Activated CD4-positive, alpha-beta T cell treated with anti-CD3 and anti-CD28 coated beads, Interleukin-2, amount 50 U/mL, for 16 hours (primary cell): Measurements from ENCODE around the gene COL26A1.
"Not testable (repeated sequence)": the region's sequence is repeated elsewhere in the genome, so short reads cannot be mapped to it uniquely, and the experiment has no call there.

Experiments
- DNase-seq: peaks from one replicate; pipeline ENCODE4 v3.0.0-alpha.2; 2020

COL26A1 gene

DNA sequence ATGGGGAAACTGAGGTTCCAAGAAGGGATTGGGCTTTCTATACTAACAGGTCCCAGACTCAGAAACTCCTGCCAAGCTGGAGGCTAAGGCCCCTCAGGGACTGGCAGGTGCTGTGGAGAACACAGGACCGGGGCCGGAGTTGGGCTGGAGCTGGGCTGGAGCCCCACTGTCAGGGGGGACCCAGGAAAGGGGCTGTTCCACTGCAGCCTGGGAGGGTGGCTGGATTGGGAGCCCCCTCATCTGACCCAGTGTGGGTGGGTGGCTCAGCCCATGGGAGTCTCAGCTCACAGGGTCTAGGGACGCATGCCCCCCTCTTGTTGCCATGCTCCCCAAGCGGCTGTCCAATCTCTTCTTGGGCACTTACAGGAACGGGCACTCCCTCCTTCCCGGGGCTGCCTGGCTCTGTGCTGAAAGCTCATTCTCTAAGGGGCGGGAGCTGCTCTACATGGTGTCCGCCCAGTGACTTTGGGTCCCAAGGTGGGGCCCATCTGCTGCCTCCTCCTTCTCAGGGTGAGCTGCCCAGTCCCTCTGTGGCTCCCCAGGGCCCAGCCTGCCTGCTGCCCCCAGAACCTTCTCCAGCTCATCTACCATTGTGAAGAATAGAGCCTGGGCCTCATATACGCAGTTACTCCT is 139.9 kb downstream of the COL26A1 start:
- no peak for DNase-seq

DNA sequence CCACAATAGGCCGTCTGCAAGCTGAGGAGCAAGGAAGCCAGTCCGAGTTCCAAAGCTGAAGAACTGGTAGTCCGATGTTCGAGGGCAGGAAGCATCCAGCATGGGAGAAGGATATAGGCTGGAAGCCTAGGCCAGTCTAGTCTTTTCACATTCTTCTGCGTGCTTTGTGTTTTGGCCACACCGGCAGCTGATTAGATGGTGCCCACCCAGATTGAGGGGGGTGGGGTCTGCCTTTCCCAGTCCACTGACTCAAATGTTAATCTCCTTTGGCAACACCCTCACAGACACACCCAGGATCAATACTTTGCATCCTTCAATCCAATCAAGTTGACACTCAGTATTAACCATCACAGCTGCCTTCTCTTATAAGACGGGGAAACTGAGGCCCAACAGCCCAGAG is 142.8 kb downstream of the COL26A1 start:
- not testable (repeated sequence) for DNase-seq

DNA sequence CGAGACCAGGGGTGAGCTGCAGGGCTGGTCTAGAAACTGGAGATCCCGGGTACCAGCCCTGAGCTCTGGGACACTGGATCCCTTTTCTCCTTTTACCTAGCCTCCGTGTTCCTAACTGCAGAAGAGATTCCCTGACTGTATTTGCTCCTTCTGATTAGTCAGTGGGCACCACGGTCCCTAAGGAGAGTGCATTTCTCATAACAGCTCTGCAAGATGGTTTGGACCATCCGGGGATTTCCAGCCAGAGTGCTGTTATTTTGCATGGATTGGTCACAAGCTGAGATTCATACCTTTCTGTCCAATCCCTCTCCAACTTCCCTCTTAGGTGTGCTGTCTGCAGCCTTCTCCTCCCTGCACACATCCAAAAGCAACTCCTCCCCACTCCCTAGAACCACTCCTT is 143.9 kb downstream of the COL26A1 start:
- no peak for DNase-seq

DNA sequence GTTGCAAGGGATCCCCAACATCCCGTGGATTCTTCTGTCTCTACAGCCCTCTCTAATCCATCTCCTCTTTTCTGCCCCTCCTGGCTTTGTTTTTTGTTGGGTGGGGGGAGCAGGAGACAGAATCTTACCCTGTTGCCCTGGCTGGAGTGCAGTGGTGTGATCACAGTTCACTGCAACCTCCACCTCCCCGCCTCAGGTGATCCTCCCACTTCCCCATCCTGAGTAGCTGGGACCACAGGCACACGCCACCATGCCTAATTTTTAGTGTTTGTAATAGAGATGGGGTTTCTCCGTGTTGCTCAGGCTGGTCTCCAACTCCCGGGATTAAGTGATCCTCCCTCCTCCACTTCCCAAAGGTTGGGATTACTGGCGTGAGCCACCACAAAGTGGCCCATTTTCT is 144.7 kb downstream of the COL26A1 start:
- no peak for DNase-seq

DNA sequence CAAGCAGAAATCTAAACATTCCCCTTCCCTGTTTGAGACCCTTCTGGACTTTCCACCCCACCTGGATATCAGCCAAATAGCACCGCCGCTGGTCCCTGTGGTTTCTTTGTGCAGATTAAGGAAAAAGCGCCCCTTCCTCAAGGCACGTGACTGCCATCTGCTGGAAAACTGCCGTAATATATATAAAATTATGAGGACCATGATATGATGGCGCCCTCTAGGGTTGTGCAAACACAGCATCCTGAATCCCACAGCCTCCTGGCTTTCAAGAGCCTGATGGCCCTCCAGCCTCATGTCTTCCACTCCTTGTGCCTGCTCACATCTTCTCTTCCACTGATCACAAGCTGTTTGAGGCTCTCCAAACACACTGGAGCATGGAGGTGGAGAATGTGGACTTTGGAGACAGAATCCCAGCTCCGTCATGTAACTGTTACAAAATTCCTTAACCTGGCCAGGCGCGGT is 145.1 kb downstream of the COL26A1 start:
- DNase-seq, result peak; percentile 68

DNA sequence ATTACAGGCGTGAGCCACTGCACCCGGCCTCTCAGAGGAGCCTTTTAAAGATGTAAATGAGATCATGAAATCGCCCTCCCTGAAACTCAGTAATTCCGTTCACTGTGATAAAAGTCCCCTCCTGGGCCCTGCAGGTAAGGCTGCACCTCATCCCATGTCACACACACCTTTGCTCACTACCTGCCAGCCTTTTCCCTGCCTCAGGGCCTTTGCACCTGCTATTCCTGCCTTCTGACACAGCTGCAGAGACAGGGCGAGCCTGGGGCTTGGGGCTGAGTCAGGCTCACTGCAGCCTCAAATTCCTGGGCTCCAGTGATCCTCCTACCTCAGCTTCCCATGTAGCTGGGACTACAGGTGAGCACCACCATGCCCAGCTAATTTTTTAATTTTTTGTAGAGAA is 147.6 kb downstream of the COL26A1 start:
- DNase-seq, result no peak

DNA sequence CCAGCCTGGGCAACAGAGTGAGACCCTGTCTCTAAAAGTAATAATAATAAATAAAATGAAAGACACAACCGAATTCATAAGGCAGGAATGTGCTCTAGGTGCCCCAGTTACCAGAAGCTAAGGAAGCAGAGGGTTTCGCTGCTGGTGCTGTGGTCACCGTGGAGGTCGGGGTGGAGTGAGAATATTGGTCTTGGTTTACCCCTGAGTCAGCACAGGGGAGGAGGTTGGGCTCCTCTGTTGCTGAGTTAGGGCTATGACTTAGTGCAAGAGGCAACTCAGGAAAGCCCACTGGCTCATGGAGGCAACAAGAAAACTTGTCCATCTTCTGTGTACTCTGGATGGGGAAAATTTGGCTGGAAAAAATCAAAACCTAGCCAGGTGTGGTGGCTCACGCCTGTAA is 149.3 kb downstream of the COL26A1 start:
- DNase-seq, result no peak

DNA sequence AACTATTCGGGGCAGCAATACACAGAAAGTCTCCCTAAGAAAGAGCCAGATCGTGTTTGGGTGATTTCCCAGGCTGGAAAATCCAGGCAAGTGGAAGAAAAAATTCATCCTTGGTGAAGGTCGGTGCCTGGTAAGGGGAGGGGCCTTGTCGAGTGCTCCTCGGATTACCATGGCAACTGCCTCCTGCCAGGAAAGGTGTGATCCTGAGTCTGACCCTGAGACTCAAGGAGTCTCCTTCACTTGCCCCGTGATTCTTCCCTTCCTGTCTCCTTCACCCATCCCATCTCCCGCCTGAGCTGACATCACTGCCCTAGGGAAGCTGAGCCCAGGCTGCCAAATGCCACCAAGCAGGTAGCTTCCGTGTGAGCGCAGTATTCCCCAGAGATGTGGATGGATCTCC is 154.2 kb downstream of the COL26A1 start:
- no peak for DNase-seq

DNA sequence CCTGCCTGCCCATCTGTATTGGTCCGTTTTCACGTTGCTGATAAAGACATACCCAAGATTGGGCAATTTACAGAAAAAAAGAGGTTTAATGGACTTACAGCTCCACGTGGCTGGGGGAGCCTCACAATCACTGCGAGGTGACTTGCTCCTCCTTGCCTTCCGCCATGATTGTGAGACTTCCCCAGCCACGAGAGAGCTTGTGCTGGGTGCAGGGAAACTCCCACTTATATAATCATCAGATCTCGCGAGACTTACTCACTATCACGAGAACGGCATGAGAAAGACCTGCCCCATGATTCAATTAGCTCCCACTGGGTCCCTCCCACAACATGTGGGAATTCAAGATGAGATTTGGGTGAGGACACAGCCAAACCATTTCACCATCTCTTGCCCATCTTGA is 154.6 kb downstream of the COL26A1 start:
- DNase-seq, result no peak

DNA sequence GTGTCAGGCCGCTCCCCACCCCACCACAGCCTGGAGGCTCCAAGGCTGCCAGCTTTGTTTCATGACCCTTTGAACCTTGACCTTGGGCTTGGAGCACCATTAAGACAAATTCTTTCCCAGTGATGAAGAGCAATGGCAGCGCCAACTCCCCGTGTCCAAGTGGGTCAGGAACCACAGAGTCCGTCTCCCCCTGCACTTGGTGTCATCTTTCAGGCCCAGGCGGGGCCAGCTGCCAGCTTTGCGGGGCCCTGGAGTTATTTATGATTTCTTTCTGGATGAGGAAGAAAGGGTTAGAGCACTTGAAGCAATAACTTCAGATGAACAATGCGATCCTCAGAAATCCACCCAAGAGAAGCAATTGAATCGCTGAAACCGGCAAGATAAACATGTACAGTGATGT is 155.7 kb downstream of the COL26A1 start:
- no peak for DNase-seq

DNA sequence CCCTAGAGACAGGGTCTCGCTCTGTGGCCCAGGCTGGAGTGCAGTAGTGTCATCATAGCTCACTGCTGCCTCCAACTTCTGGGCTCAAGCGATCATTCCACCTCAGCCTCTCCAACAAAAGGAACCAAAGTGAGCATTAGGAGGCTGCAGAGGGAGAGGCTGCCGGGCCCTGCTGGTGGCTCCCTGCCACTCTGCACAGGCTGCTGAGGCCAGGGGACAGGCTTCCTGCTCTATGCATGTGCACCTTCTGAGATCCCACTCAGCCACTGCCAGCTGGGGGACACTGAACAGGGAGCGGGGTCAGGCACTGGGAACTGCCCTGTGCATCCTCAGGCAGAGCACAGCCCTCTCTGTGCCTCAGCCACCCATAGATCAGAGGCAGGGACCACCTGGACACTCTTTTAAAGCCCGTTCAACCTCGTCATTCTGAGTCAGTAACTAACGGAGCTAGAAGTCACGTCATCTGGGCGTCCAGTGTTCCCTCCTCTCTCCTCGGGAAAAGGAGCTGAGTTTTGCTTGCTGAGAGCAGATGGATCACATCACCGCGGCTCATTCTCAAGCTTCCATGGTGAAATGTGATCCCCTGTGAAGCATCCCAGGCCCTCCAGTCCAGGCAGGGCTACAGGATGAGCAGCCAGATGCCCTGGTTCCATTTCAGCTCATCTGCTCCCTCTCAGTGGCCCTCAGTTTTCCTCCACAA is 156.8 kb downstream of the COL26A1 start:
- no peak for DNase-seq

DNA sequence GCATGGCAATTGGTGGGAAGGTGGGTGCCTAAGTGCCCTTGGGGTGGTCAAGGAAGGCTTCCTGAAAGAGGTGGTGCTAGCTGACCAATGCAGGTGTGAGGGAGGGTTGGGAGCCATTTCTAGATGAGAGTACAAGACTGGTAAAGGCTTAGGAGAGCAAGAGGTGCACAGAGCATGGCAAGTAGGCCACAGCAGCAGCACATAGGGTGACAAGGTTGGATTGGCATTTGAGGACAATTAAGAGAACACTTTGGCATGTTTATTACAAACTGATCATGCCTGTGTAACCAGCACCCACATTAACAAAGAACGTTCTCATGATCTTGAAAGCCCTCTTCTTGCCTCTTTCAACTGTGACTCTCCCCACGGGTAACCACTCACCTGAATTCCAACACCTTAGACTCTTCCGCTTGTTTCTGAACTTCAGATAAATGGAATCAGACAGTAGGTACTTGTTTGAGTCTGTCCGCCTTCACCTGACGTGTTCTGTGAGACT is 158.8 kb downstream of the COL26A1 start:
- no peak for DNase-seq

DNA sequence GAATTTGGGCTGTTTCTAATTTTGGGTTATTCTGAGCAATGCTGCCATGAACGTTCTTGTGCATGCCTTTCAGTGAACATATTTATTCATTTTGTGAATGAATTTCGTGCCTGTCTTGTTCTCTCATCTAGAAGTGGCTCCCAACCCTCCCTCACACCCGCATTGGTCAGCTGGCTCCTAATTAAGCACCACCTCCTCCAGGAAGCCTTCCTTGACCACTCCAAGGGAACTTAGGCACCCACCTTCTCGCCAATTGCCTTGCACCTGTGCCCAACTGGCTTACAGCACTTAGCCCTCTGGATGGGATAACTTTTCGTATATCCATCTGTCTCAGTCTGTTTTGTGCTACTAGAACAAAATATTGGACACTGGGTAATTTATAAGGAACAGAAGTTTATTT is 159.3 kb downstream of the COL26A1 start:
- DNase-seq, result no peak

DNA sequence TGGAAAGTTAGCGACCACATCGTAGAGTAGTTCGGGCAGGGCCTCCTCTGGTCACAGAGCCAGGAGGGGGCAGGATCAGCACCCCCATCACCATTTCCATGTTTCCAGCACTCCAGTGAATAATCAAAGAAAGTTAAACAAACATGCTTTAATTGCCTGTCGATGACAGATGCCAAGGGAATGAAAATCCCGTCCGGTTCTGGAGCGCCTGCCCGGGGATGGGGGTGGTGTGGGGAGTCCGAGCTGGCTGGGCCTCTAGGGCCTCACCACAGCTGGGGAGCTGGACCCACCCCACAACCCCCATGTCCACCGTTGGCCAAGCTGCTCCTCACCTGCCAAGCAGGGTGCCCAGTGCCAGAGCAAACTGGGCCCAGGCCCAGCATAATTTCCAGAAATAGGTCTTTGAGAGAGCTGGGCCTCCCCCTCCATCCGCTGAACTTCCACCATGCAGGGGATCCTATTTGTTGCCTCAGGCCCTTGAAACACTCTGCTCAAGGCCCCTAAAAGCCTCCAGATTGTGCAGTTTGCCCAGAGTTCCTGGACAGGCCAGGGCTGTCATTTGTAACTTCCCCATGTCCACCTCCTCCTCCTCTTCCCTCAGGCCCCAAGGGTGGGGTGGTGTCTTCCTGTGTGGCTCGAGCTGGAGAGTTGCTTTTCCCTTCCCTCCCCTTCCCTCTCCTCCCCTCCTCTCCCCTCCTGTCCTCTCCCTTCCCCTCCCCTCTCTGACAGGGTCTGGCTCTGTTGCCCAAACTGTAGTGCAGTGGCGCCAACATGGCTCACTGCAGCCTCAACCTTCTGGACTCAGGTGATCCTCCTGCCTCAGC is 165.4 kb downstream of the COL26A1 start:
- DNase-seq, result no peak

DNA sequence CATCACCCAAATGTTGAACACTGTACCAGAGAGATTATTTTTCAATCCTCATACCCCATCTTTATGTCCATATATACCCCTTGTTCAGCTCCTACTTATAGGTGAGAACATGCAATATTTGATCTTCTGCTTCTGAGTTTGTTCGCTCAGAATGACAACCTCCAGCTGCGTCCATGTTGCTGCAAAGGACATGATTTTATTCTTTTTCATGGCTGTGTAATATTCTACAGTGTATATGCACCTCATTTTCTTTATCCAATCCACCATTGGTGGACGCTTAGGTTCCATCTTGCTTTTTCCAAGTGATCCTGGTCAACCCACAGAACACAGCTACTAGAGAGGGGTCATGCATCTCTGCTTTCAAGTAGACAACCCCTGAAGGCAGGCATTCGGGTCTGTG is 166.9 kb downstream of the COL26A1 start:
- no peak for DNase-seq

DNA sequence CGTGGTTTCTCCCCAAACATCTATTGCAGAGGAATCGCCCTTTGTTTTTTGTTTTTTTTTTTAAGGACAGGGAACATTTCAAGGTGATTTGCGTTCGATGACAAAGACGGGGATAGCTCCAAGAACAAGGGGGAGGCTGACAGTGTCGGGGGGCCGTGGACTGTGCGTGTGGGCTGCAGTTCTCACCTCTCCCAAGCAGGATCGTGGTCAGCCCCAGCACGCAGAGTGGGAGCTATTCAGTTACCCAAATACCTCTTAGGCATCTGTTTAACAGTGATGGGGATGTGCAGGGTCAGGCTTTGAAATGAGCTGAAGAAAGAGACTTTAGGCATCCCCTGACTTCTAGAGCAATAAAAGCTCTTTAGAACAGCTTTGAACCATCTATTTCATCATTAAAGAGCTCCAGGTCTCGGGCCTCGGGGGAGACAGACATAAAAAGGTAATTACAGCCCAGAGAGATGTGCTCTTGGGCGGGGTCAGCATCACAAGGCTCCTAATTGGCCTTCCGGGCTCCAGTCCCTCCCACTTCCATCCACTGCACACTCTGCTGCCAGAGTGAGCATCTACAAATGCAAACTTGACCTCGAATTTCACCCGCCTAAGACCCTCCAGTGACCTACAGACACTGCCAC is 169.2 kb downstream of the COL26A1 start:
- DNase-seq, result no peak

DNA sequence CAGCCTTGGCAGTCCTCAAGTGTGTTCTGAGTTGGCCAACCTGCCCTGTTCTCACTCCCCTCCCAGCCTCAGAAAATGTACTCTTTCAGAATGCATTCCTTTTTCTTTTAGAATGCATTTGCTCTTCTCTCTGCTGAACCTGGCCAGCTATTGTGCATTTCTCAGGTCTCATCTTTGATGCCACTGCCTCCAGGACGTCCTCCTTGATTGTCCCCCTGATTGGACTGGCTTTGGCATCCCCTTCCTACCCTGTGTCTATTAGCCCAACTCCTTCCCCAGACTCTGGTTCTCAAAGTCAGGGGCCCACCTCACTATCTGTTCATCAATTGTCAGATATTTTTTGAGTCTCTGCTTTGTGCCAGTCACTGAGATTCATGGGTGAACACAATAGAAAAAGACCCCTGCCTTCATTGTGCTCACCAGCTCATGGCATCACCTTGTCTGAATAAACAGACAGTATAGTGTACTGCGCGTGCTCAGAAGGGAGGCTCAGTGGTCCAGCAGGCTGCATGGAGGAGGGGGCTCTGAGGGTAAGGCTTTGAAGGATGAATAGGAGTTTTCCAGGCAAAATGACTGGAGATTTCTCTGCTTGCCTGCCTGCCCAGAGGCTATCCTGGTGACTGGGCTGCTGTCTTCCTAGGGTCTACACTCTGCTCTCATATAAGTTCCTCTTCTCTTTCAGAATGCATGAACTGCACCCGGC is 169.9 kb downstream of the COL26A1 start:
- DNase-seq, result no peak

DNA sequence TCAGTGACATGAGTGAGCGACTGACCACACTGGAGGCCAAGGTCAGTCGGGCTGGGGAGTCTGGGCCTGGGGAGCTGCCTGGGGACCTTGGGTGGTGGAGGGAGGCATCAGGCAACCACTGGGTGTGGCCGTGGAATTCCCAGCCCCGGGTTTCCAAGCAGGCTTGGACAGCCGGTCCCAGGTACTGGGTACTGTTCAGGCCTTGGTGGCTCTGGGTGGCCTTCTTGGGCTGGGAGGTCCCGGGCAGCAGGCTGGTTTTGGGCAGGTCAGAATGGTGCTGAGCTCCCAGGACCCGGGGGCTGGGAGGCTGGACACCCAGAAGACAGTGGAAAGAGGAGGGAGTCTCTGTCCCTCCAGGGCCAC is 170.4 kb downstream of the COL26A1 start:
- no peak for DNase-seq

DNA sequence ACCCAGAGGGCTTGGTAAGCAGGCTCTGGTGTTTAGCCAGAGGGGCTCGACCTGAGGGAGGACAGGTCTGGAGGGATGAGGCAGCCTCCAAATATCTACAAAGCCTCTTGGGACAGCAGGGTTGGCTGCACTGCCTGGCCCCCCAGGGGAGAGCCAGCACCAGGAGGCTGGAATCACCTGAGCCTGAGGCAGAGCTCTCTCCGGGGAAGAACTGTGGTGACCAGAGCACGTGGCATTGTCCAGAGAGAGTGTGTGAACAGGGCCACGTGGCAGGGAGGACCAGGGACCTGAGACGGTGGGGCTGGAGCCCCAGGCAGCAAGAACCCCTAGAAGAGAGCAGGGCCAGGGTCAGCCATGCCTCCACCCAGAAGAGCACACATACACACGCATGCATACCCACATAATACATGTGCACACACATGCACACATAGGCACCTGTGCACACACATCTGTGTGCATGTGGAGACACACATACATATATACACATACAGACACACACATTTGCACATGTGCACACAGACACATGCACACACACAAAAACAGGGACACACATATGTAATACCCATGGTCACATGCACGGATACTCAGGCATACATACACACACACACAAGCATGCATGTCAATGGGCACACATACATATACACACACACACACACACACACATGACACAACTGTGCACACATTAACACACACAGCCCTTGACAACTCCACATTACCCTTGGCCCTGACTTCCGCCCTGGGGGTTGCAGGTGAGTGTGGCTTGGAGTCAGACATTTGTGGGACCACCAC is 171.5 kb downstream of the COL26A1 start:
- DNase-seq, result no peak

DNA sequence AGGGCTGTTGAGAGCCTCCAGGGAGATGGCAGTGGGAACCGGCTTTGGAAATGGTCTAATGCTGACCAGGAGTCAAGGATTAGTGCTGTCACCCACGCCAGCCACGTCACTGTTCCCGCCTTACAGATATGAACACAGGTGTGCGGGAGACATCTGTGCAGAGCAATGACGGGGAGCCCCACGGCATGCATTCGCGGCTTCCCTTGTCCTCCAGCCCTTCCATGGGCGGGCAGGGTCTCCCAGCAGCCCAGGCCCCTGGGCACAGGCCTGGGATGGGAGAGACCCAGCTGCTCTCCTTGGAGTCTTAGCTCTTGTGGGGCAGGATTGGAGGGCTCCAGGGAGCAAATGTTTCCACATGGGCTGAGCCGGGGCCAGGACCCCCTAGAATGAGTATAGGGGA is 172.2 kb downstream of the COL26A1 start:
- no peak for DNase-seq

DNA sequence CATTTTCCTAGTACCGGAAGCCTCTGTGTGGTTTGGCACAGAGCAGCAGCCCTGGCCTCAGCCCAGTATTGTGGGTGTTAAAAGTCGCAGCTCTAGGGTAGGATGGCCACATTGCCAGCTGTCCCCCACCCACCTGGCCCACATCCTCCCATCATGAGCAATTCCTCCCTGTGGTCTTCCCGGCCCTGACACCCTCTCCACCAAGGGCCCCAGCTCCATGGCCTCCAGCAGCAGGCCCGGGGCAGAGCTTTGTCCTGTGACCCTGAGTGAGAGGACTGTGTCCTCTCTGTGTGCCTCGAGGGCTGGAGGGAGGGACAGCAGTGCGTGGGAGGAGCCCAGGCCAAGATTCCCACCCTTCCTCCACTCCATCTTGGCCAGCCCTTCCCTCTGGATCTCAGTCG is 172.7 kb downstream of the COL26A1 start:
- no peak for DNase-seq

DNA sequence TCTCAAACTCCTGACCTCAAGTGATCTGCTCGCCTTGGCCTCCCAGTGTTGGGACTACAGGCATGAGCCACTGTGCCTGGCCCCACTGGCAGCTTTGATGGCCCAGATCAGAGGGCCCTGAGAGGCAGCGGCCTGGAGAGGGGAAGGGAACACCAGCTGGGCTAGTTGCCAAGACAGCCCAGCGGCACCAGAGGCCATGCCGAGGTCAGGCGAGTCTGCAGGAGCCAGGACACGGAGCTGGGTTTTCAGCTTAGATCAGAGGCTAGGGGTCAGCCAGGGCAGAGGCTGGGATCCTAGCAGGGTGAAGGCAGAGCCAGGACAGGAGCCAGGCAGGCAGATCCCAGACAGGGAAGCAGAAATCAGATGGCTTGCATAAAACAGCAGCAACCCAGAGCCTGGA is 173.6 kb downstream of the COL26A1 start:
- DNase-seq, result no peak
